ENCODE data around the gene ANKMY1.

Gene ANKMY1

GRCh38 chr2:240431661-240432424 lies 125.9 kb downstream of the ANKMY1 start:
- no peak for DNase-seq

- DNase-seq, result no peak
These were observed 126.5 kb downstream of the ANKMY1 start for GRCh38 chr2:240431271-240431660.

DNA sequence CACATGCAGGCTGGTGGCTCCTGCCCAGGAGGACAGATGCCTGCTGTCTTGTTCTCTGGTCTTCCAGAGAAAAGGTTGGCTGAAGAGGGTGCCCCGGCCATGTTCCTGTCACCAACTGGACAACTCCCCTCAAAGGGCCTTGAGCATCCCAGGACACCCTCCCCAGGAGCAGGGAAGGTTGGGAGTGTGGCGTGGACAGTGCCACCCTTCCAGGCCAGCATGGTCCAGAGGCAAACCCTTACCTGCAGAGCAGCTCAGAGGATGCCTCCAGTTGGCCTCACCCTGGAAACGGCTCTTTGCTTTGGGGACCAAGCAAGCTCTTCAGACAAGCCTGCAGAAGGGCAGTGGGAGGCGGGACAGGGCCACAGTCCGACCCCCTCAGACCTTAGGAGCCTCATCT lies 127.2 kb downstream of the ANKMY1 start:
- no peak for DNase-seq

DNA sequence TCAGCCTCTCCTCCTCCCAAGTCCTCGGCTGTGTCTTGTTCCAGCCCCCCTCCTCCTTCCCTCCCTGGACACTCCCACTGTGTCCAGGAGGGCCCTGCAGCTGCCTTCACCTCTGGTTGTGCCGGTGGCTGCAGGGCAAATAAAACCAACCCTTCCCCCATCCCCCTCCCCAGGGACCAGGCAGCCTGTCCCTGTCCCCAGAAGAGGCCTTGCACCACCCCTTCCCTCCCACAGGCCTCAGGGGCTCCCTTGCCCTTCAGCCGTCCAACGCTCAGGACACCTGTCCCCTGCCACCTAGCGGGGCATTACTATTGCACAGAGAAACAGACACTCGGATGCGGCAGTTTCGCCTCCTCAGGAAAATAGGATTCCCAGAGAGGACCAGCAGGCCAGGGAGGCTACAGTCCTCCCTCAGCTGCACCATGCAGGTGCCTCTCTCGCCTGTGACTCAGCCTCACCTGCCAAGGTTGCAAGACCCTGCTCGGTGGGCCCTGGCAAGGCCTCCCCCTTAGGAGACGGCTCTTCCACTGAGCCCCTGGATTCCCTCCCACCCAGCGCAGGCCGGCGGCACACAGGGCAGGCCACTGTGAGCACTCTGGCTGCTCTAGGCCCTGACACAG lies 127.8 kb downstream of the ANKMY1 start:
- no peak for DNase-seq

Data from stimulated activated CD4-positive, alpha-beta T cell treated with anti-CD3 and anti-CD28 coated beads, Interleukin-4, amount 100 ng/mL, for 4 hours (primary cell).